ENCODE data around the gene EFCC1. TPM values are rescaled to one million over a fixed set of nuclear protein-coding genes. Genes with fewer than 3 reads are reported as not detected.

EFCC1 gene
- total RNA-seq, 2 donors from 2014 or later: 1.3 to 1.7 TPM

- Histone ChIP-seq H3K4me3 (no peak overlapping the region), H3K36me3 (no peaks in the 10 kb centered on the region), H3K9me3 (no peaks in the 10 kb centered on the region), H3K27ac (peak overlapping the region; percentile 81), H3K4me1 (peaks cover 15% of the 10 kb centered on the region), H3K27me3 (no peaks in the 10 kb centered on the region), H3K9ac (ENCODE audit: low read depth in 2 of 2, low read length in 2 of 2) (peak overlapping the region; percentile 45 to 51)
- TF ChIP-seq CTCF (IDR thresholded peaks at IDR 0.05): no peak
- intact Hi-C loops (cut with DNase I): no loop called here
- DNase-seq: peak; percentile 74
Measured at GRCh38 chr3:129016720-129017483, 15.8 kb downstream of the EFCC1 start.

- Histone ChIP-seq H3K4me1 (peaks cover 15% of the 10 kb centered on the region), H3K9ac (ENCODE audit: low read depth in 2 of 2, low read length in 2 of 2) (peak overlapping the region; percentile 45 to 51)
Measured at GRCh38 chr3:129017484-129017899, 16.4 kb downstream of the EFCC1 start.

GRCh38 chr3:129018271-129018670 is 17.2 kb downstream of the EFCC1 start:
- Histone ChIP-seq H3K27ac (no peak overlapping the region), H3K4me1 (peaks cover 15% of the 10 kb centered on the region), H3K9ac (ENCODE audit: low read depth in 2 of 2, low read length in 2 of 2) (no peak overlapping the region), H3K9me3 (no peaks in the 10 kb centered on the region), H3K27me3 (no peaks in the 10 kb centered on the region), H3K4me3 (no peak overlapping the region), H3K36me3 (no peaks in the 10 kb centered on the region)
- intact Hi-C loops (cut with DNase I): no loop called here
- no peak for DNase-seq
- no peak for TF ChIP-seq CTCF (IDR thresholded peaks at IDR 0.05)

More at GRCh38 chr3:129017484-129017899, 16.4 kb downstream of the EFCC1 start:
- H3K27me3 ChIP-seq: no peaks in the 10 kb centered on the region
- no peaks in the 10 kb centered on the region for H3K9me3 ChIP-seq
- H3K4me3 ChIP-seq: no peak overlapping the region
- DNase-seq: no peak
- TF ChIP-seq CTCF (IDR thresholded peaks at IDR 0.05): no peak
- peak overlapping the region; percentile 81 for H3K27ac ChIP-seq
- H3K36me3 ChIP-seq: no peaks in the 10 kb centered on the region
- intact Hi-C loops (cut with DNase I): no loop called here

GRCh38 chr3:129018751-129019150 is 17.6 kb downstream of the EFCC1 start:
- TF ChIP-seq CTCF (IDR thresholded peaks at IDR 0.05): no peak
- no peak for DNase-seq
- intact Hi-C loops (cut with DNase I): no loop called here
- no peak overlapping the region for H3K27ac ChIP-seq
- H3K9me3 ChIP-seq: no peaks in the 10 kb centered on the region
- no peaks in the 10 kb centered on the region for H3K27me3 ChIP-seq
- no peak overlapping the region for H3K4me3 ChIP-seq
- no peak overlapping the region for H3K9ac ChIP-seq (ENCODE audit: low read depth in 2 of 2, low read length in 2 of 2)
- no peaks in the 10 kb centered on the region for H3K36me3 ChIP-seq
- H3K4me1 ChIP-seq: peaks cover 15% of the 10 kb centered on the region

- H3K9ac ChIP-seq (ENCODE audit: low read depth in 2 of 2, low read length in 2 of 2): no peak overlapping the region
- H3K36me3 ChIP-seq: no peaks in the 10 kb centered on the region
- H3K27ac ChIP-seq: no peak overlapping the region
- H3K9me3 ChIP-seq: no peaks in the 10 kb centered on the region
- H3K4me1 ChIP-seq: peaks cover 15% of the 10 kb centered on the region
- DNase-seq: no peak
- no peak overlapping the region for H3K4me3 ChIP-seq
- no peaks in the 10 kb centered on the region for H3K27me3 ChIP-seq
- TF ChIP-seq CTCF (IDR thresholded peaks at IDR 0.05): no peak
- intact Hi-C loops (cut with DNase I): no loop called here
Measured at GRCh38 chr3:129019266-129019665, 18.2 kb downstream of the EFCC1 start.
